C1 segment of cervical spinal cord (tissue), 14 donors: Measurements from ENCODE around the gene NUP214.

ENCODE experiments used
- DNase-seq, 14 donors: peaks; one replicate each; lab custom pipeline; 2025; lab: John Stamatoyannopoulos, UW

Gene NUP214

DNA sequence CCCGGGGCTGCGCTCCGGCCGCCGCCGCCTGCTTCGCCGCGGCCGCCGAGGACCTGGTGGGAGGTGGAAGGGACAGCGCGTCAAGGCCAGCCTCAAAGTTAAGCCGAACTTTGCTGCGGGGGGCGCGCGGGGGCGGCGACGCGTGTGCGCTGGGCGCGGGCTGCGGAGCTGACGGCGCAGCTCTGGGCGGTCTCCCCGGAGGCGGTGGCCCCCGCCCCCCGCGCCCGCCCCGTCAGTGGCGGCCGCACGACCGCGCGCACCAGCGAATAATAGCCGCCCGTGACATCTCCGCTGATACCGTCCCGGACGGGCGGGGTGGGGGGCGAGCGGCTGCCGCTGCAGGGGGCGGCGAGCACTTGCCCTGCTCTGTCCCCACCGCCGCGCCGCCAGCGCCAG lies 151.5 kb downstream of the NUP214 start:
- no peak for DNase-seq

DNA sequence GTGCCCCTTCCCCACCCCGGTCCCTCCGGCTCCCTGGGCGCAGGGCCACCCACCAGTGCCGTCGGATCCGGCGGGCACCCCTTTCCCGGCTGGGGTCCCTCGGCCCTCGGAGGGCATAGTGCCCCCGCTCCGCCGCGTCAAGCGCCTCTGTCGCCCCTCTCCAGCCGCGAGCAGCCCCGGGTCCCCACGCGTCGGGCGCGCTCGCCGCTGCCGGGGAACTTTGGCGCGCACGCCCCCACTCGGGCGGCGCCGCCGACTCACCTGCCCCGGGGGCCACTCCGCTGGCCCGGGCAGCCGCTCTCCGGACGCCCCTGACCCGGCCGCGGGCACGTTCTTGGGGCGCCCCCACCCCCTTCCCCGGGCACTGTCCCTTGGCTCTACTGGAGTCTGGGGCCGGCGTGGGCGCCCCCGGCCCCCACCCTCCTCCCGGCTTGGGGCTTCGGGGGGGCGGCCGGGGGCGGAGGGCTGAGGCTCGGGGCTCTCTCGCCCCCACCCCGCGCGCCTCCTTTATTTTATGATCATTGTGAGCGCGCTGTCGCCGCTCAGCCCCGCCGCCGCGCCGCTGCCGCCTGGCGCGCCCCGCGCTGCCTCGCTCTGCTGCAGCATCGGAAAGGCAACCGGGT lies 152.0 kb downstream of the NUP214 start:
- no peak for DNase-seq

DNA sequence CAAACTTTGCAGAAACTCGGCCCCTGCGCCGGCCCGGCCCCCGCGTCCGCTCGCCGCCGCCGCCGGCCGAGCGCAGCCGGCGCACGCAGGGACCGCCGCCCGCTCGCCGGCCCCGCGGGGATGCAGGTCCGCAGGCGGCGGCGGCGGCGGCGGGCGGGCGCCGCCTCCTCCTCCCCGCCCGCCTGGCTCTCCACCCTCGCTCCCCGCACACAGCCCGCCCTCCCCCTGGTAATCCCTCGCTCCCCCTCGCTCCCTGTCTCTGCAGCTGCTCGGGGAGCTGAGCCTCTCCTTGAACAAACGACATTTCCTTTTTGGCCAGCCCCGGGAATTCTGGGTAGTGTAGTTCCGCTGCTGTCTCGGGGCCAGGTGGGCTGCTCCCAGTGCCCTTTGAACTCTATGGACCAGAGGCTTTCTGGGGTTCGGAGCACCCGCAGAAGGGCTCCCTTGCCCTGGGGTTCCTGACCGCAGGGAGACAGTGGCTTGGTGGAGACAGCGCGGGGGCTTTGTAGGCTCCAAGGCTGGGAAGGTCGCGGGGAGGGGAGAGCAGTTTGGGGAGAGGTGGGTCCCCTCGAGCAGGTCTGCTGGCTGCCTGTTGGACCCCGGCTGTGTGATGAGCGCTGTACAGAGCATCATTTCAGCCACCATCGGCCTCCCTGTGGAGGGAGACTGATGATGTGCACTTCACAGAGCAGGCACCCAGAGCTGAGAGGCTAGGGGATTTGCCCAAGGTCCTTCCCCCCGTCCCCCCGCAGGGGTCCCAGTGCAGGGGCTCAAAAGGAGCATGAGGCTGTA lies 152.7 kb downstream of the NUP214 start:
- peak in 13 of 14 donors; percentile 39 to 81 (median 69) for DNase-seq

DNA sequence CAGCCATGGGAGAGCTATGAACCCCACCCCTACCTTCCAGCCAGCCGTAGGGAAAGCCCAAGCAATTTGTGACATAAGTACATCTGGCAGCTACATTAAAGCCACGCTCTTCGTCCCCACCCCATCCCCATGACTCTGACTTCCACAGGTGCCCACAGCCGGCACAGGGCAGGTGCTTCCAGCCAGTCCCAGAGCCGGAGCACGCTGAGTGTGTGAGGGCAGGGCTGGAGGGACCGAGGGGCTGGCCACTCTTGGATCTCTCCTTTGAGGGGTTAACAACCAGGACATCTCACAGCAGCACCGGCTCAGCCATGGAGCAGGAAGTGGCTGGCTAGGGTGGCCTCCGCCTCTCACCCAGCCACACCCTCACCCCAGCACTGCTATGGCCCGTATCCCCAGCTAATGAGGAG lies 153.3 kb downstream of the NUP214 start:
- DNase-seq = no peak

GRCh38 chr9:131279196-131279862 lies 153.9 kb downstream of the NUP214 start:
- no peak for DNase-seq

- no peak for DNase-seq
Measured at GRCh38 chr9:131279863-131280570, 154.6 kb downstream of the NUP214 start.

- no peak for DNase-seq
Measured at GRCh38 chr9:131280660-131281059, 155.3 kb downstream of the NUP214 start.

DNA sequence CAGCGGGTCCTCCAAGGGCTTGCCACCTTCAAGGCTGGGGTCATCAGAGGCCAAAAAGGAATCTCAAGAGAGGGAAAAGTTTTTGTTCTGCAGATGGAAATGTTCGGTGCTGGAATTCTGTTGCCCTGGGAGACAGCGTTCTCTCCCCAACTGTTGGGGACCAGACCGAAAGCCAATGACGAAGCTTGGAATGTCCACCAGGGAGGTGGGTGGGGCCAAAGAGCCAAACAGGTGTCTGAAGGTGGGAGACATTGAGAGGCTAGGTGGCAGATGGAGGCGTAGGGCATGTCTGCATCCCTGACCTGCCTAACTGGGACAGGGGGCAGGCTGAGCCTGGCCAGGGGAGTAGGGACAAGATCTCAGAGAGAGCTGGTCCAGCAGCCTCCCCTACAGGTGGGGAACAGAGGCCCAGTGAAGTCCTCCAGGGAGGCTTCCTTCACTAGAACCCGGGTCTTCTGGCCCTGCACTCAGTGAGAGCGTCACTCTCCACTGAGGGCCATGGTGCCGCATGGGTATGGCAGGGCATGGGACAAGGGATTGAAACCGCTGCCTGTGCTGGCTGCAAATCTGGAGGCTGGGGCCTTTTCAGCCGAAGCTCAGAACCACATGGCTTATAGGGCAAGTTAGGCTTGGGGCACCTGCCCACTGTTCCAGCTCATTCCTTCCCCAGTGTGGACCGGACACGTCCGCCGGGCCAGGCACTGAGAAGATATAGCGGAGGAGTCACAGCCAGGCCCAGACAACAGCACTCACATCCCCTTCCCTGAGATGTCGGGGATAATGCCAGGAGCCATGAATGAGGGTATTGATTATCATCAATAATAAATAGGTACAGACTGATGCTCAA lies 156.0 kb downstream of the NUP214 start:
- DNase-seq = no peak

- DNase-seq = no peak
Measured at GRCh38 chr9:131282175-131282574, 156.8 kb downstream of the NUP214 start.

DNA sequence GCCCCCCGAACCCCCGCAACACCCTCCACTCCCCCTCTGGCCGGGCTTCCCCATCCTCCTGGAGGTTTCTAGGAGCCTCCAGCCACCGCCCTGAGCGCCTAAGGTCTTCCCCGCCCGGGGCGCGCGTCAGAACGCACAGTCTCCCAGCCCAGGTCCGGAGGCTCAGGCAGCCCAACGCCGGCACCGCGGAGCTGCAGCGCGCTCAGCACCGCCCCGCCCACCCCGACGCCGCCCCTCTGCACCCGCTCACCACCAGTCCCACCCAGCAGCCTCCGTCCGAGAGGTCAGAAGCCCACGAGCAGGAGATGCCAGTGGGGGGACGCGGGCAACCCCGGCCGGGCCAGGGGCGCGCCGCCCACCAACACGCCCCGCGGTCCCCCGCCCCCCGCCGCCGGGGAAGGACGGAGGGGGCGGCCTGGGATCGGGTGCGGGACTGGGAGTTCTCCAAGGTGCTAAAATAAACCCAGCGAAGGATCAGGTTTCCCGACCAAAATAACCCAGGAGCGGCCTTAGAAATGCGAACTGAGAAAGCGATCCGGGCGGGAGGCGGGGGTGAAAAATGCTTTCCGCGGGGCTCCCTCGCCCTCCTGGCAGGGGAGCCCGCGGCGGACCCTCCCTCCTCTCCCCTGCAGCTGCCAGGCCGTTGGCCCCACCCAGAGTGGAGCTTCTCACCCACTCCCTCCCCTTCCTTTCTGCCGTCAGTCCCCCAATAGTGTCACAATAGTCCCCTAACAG lies 157.5 kb downstream of the NUP214 start:
- DNase-seq = no peak
